Calu3 (cell line): ENCODE measurements around the gene ERP29. TPM values are rescaled to one million over a fixed set of nuclear protein-coding genes. Genes with fewer than 3 reads are reported as not detected.
"Not testable (repeated sequence)": the region's sequence is repeated elsewhere in the genome, so short reads cannot be mapped to it uniquely, and the experiment has no call there.

Experiments used
- BruUV-seq: library from RNA; stranded (reverse); fragments of 400-500 nt; replicated peaks from 2 replicates; lab custom pipeline; 2021; lab: Mats Ljungman, UMichigan
- CTCF ChIA-PET: fragments of 300-600 bp; sonication (Branson Sonifier 250); formaldehyde crosslinking; loops from one replicate; lab custom pipeline; 2022; ENCODE audit warnings: antibody characterized with exemption; lab: Charles Lee
- DNase-seq: peaks from one replicate; pipeline ENCODE4 v3.0.0; 2022
- H3K27ac Mint-ChIP-seq: one replicate; pipeline ENCODE4 v1.8.0; 2022; ENCODE audit warnings: mixed read lengths; ENCODE audit not compliant: unreplicated experiment
- H3K27me3 Mint-ChIP-seq: one replicate; pipeline ENCODE4 v1.8.0; 2022; ENCODE audit warnings: mixed read lengths; ENCODE audit not compliant: unreplicated experiment
- H3K36me3 Mint-ChIP-seq: one replicate; pipeline ENCODE4 v1.8.0; 2022; ENCODE audit warnings: mild to moderate bottlenecking, moderate library complexity, mixed read lengths; ENCODE audit not compliant: insufficient read depth, unreplicated experiment
- H3K4me1 Mint-ChIP-seq: one replicate; pipeline ENCODE4 v1.8.0; 2022; ENCODE audit warnings: mild to moderate bottlenecking, low read depth, mixed read lengths; ENCODE audit not compliant: unreplicated experiment
- H3K4me3 Mint-ChIP-seq: one replicate; pipeline ENCODE4 v1.8.0; 2022; ENCODE audit warnings: mild to moderate bottlenecking, low read depth, moderate library complexity, mixed read lengths; ENCODE audit not compliant: unreplicated experiment
- H3K9me3 Mint-ChIP-seq: one replicate; pipeline ENCODE4 v1.8.0; 2022; ENCODE audit warnings: low read depth, mixed read lengths; ENCODE audit not compliant: unreplicated experiment
- CTCF ChIP-seq: fragments of 200-600 bp; IDR thresholded peaks from one replicate; pipeline ENCODE4 v1.8.0; 2022; ENCODE audit warnings: antibody characterized with exemption; ENCODE audit not compliant: unreplicated experiment
- intact Hi-C: fragments of 100-400 bp; cut with micrococcal nuclease; formaldehyde crosslinking; loops from one replicate; pipeline ENCODE4 v1.10.0; 2022; ENCODE audit not compliant: unreplicated experiment
- total RNA-seq: library from RNA; stranded (reverse); gene quantifications from 2 replicates; pipeline ENCODE4 v1.2.3, GENCODE V29; 2022

The ERP29 gene
- total RNA-seq, 1 experiment from 2014 or later = 162 TPM

DNA sequence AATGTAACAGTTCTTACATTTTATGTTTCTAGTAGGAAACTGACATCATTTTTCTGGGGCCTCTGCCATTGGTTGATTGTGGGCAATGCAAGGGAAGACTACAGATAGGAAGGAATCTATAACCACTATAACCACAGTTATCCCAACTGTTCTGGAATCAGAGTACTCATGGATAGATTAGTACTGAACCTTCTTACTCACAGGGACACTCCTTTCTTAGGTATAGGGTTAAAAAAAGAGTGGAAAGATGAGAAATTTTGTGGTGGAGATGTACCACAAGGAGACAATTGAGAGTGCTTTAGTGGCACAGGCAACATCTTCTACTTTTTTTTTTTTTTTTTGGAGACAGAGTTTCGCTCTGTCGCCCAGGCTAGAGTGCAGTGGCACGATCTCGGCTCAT lies 21.3 kb upstream of the ERP29 start:
- DNase-seq = no peak
- CTCF ChIA-PET = no interaction called here
- BruUV-seq = no TSS peak
- intact Hi-C loops = no loop called here
- Mint-ChIP-seq H3K4me3 (no peak overlapping the region), H3K36me3 (no peaks in the 10 kb centered on the region), H3K27ac (no peak overlapping the region), H3K4me1 (peaks cover 7% of the 10 kb centered on the region), H3K9me3 (no peaks in the 10 kb centered on the region), H3K27me3 (no peaks in the 10 kb centered on the region)
- TF ChIP-seq CTCF = no peak

- H3K4me1 Mint-ChIP-seq = peaks cover 7% of the 10 kb centered on the region
- DNase-seq = no peak
- intact Hi-C loops = no loop called here
- TF ChIP-seq CTCF = no peak
- no peaks in the 10 kb centered on the region for H3K9me3 Mint-ChIP-seq
- no peak overlapping the region for H3K4me3 Mint-ChIP-seq
- H3K36me3 Mint-ChIP-seq = no peaks in the 10 kb centered on the region
- no TSS peak for BruUV-seq
- no peak overlapping the region for H3K27ac Mint-ChIP-seq
- H3K27me3 Mint-ChIP-seq = no peaks in the 10 kb centered on the region
- CTCF ChIA-PET = no interaction called here
Observed at GRCh38 chr12:111992464-111992863, 20.8 kb upstream of the ERP29 start.

GRCh38 chr12:111993292-111994150 lies 19.7 kb upstream of the ERP29 start:
- Mint-ChIP-seq H3K27me3 (no peaks in the 10 kb centered on the region), H3K27ac (no peak overlapping the region), H3K36me3 (no peaks in the 10 kb centered on the region), H3K9me3 (no peaks in the 10 kb centered on the region), H3K4me1 (peaks cover 7% of the 10 kb centered on the region), H3K4me3 (no peak overlapping the region)
- DNase-seq = no peak
- no TSS peak for BruUV-seq
- no peak for TF ChIP-seq CTCF
- intact Hi-C loops = no loop called here
- CTCF ChIA-PET = no interaction called here

- CTCF ChIA-PET = interaction anchor here (0.9 kb wide), 1 partner anchor 10 kb away, joined by 3 read pairs; no protein-coding TSS in a partner anchor
- H3K9me3 Mint-ChIP-seq, H3K27me3 Mint-ChIP-seq, H3K4me3 Mint-ChIP-seq, H3K36me3 Mint-ChIP-seq, DNase-seq, BruUV-seq, intact Hi-C loops, H3K4me1 Mint-ChIP-seq, H3K27ac Mint-ChIP-seq: not testable (repeated sequence)
Observed at GRCh38 chr12:111994211-111995111, 18.8 kb upstream of the ERP29 start.
